Tibial nerve (tissue), 3 donors: ENCODE measurements around the gene CDKN2AIPNL.

Experiments
- POLR2A ChIP-seq, 2 donors: fragments of 450-650 bp; IDR thresholded peaks; one replicate each; pipeline ENCODE4 v1.6.1; 2017; ENCODE audit warnings: antibody characterized with exemption in 2 of 2, mild to moderate bottlenecking in 2 of 2, moderate library complexity in 2 of 2
- TF ChIP-seq, protein P1 (sequence below), 5 experiments: fragments of 200-600 bp in 3 of 5; fragments of 450-650 bp in 2 of 5; sonication (generic) in 3 of 5; IDR thresholded peaks; one replicate each; pipeline ENCODE4 v1.5.1; 2016 to 2019; ENCODE audit warnings: antibody characterized with exemption in 5 of 5, mild to moderate bottlenecking in 3 of 5, moderate library complexity in 2 of 5

- TF ChIP-seq, protein P1, sequence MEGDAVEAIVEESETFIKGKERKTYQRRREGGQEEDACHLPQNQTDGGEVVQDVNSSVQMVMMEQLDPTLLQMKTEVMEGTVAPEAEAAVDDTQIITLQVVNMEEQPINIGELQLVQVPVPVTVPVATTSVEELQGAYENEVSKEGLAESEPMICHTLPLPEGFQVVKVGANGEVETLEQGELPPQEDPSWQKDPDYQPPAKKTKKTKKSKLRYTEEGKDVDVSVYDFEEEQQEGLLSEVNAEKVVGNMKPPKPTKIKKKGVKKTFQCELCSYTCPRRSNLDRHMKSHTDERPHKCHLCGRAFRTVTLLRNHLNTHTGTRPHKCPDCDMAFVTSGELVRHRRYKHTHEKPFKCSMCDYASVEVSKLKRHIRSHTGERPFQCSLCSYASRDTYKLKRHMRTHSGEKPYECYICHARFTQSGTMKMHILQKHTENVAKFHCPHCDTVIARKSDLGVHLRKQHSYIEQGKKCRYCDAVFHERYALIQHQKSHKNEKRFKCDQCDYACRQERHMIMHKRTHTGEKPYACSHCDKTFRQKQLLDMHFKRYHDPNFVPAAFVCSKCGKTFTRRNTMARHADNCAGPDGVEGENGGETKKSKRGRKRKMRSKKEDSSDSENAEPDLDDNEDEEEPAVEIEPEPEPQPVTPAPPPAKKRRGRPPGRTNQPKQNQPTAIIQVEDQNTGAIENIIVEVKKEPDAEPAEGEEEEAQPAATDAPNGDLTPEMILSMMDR (IDR thresholded peaks at IDR 0.05) = no peak
- no peak for TF ChIP-seq POLR2A (IDR thresholded peaks at IDR 0.05)
These were observed 56.0 kb downstream of the CDKN2AIPNL start for GRCh38 chr5:134355681-134356080.
